HEK293 (cell line): ENCODE measurements around the gene OPALIN.

Source experiments
- CTCF ChIA-PET: fragments of 350-600 bp; formaldehyde crosslinking; extraction: SDS; loops from one replicate; lab custom pipeline; 2021; ENCODE audit warnings: antibody characterized with exemption; lab: Yijun Ruan, JAX
- POLR2A ChIA-PET: fragments of 300-600 bp; formaldehyde crosslinking; extraction: SDS; loops from one replicate; lab custom pipeline; 2020; ENCODE audit warnings: antibody characterized with exemption, inconsistent platforms; lab: Yijun Ruan, JAX
- H3K27ac ChIP-seq: fragments of 200-500 bp; sonication (Bioruptor generic); 2 replicates; pipeline ENCODE4 v1.5.1; 2014; ENCODE audit warnings: low read depth, low read length, control low read depth, inconsistent platforms; ENCODE audit errors: extremely low read depth
- H3K36me3 ChIP-seq, 2 experiments: fragments of 200-500 bp in 1 of 2; sonication (Bioruptor generic) in 1 of 2; 1 replicate in 1 of 2; 2 replicates in 1 of 2; pipeline ENCODE4 v1.5.1; 2014 to 2017; ENCODE audit warnings: inconsistent platforms in 2 of 2, low read length in 2 of 2; ENCODE audit not compliant: control insufficient read depth in 2 of 2, insufficient read depth in 1 of 2
- H3K4me1 ChIP-seq: fragments of 200-500 bp; sonication (Bioruptor generic); 2 replicates; pipeline ENCODE4 v1.5.1; 2014; ENCODE audit warnings: mild to moderate bottlenecking, low read length, inconsistent platforms; ENCODE audit not compliant: control insufficient read depth, insufficient read depth
- H3K4me3 ChIP-seq: 2 replicates; pipeline ENCODE4 v1.5.1; 2011; ENCODE audit warnings: low read depth, mild to moderate bottlenecking, control low read depth, low read length, moderate library complexity
- H3K9me3 ChIP-seq: fragments of 200-500 bp; sonication (Bioruptor generic); 2 replicates; pipeline ENCODE4 v1.5.1; 2014; ENCODE audit warnings: low read depth, low read length, inconsistent platforms; ENCODE audit not compliant: control insufficient read depth, insufficient read depth
- FEZF1 ChIP-seq: fragments of 450-650 bp; formaldehyde crosslinking; IDR thresholded peaks from 2 replicates; pipeline ENCODE4 v1.5.1; 2016; ENCODE audit warnings: missing biosample characterization, missing genetic modification characterization
- GLIS1 ChIP-seq: fragments of 450-650 bp; formaldehyde crosslinking; IDR thresholded peaks from 2 replicates; pipeline ENCODE4 v1.5.1; 2016; ENCODE audit warnings: missing biosample characterization, missing genetic modification characterization
- KLF1 ChIP-seq: fragments of 450-650 bp; formaldehyde crosslinking; IDR thresholded peaks from 2 replicates; pipeline ENCODE4 v1.5.1; 2016; ENCODE audit warnings: missing biosample characterization, missing genetic modification characterization
- PATZ1 ChIP-seq: fragments of 450-650 bp; formaldehyde crosslinking; IDR thresholded peaks from 2 replicates; pipeline ENCODE4 v1.5.1; 2016; ENCODE audit warnings: missing biosample characterization, missing genetic modification characterization
- PRDM4 ChIP-seq: fragments of 450-650 bp; formaldehyde crosslinking; IDR thresholded peaks from 2 replicates; pipeline ENCODE4 v1.5.1; 2017; ENCODE audit warnings: missing biosample characterization, missing genetic modification characterization
- PRDM6 ChIP-seq: fragments of 450-650 bp; formaldehyde crosslinking; IDR thresholded peaks from 2 replicates; pipeline ENCODE4 v1.5.1; 2017; ENCODE audit warnings: missing biosample characterization, missing genetic modification characterization
- SETDB1 ChIP-seq: IDR thresholded peaks from one replicate; pipeline ENCODE4 v1.6.1; 2017; ENCODE audit warnings: mild to moderate bottlenecking, low read length, moderate library complexity, mixed read lengths; ENCODE audit not compliant: insufficient read length
- YY1 ChIP-seq: fragments of 450-650 bp; formaldehyde crosslinking; IDR thresholded peaks from 2 replicates; pipeline ENCODE4 v1.5.1; 2018; ENCODE audit warnings: missing biosample characterization, missing genetic modification characterization
- YY2 ChIP-seq: fragments of 450-650 bp; formaldehyde crosslinking; IDR thresholded peaks from 2 replicates; pipeline ENCODE4 v1.5.1; 2016; ENCODE audit warnings: missing biosample characterization, missing genetic modification characterization
- ZBTB11 ChIP-seq: fragments of 450-650 bp; formaldehyde crosslinking; conservative IDR thresholded peaks from 2 replicates; pipeline ENCODE4 v1.5.1; 2016; ENCODE audit warnings: low read depth, missing biosample characterization, missing genetic modification characterization
- ZBTB48 ChIP-seq: fragments of 450-650 bp; formaldehyde crosslinking; IDR thresholded peaks from 2 replicates; pipeline ENCODE4 v1.5.1; 2016; ENCODE audit warnings: missing biosample characterization, missing genetic modification characterization
- ZFP3 ChIP-seq: fragments of 450-650 bp; formaldehyde crosslinking; IDR thresholded peaks from 2 replicates; pipeline ENCODE4 v1.5.1; 2016; ENCODE audit warnings: low read depth, missing biosample characterization, missing genetic modification characterization
- ZNF311 ChIP-seq: fragments of 450-650 bp; formaldehyde crosslinking; IDR thresholded peaks from 2 replicates; pipeline ENCODE4 v1.5.1; 2017; ENCODE audit warnings: missing biosample characterization, missing genetic modification characterization, borderline replicate concordance
- ZNF324 ChIP-seq: fragments of 450-650 bp; formaldehyde crosslinking; IDR thresholded peaks from 2 replicates; pipeline ENCODE4 v1.5.1; 2016; ENCODE audit warnings: missing biosample characterization, missing genetic modification characterization
- ZNF423 ChIP-seq: fragments of 450-650 bp; formaldehyde crosslinking; IDR thresholded peaks from 2 replicates; pipeline ENCODE4 v1.5.1; 2016; ENCODE audit warnings: missing biosample characterization, missing genetic modification characterization
- ZNF623 ChIP-seq: fragments of 450-650 bp; formaldehyde crosslinking; IDR thresholded peaks from 2 replicates; pipeline ENCODE4 v1.5.1; 2016; ENCODE audit warnings: missing biosample characterization, missing genetic modification characterization
- ZNF639 ChIP-seq: fragments of 450-650 bp; formaldehyde crosslinking; IDR thresholded peaks from 2 replicates; pipeline ENCODE4 v1.5.1; 2016; ENCODE audit warnings: missing biosample characterization, missing genetic modification characterization
- ZNF843 ChIP-seq: fragments of 450-650 bp; formaldehyde crosslinking; IDR thresholded peaks from 2 replicates; pipeline ENCODE4 v1.5.1; 2016; ENCODE audit warnings: missing biosample characterization, missing genetic modification characterization
- ZSCAN18 ChIP-seq: fragments of 450-650 bp; formaldehyde crosslinking; IDR thresholded peaks from 2 replicates; pipeline ENCODE4 v1.5.1; 2016; ENCODE audit warnings: missing biosample characterization, missing genetic modification characterization

OPALIN gene

GRCh38 chr10:96365571-96365970 lies 6.8 kb upstream of the OPALIN start:
- TF ChIP-seq PRDM4: no peak
- TF ChIP-seq ZNF639 (tag by site-specific recombination): no peak
- TF ChIP-seq ZNF843 (tag by site-specific recombination): no peak
- TF ChIP-seq ZNF623 (tag by site-specific recombination): no peak
- no peak for TF ChIP-seq ZFP3 (tag by site-specific recombination)
- TF ChIP-seq ZBTB11: no peak
- no peak for TF ChIP-seq ZNF324
- TF ChIP-seq GLIS1: no peak
- TF ChIP-seq ZBTB48 (tag by site-specific recombination): no peak
- TF ChIP-seq ZSCAN18: no peak
- TF ChIP-seq YY2 (tag by site-specific recombination): no peak
- no peak for TF ChIP-seq ZNF423 (tag by site-specific recombination)
- TF ChIP-seq PATZ1: no peak
- no peak for TF ChIP-seq KLF1 (tag by site-specific recombination)
- H3K4me1 ChIP-seq: no peaks in the 10 kb centered on the region
- no peak overlapping the region for H3K4me3 ChIP-seq
- H3K9me3 ChIP-seq: no peaks in the 10 kb centered on the region
- CTCF ChIA-PET: interaction anchor here (0.6 to 3.3 kb wide), 7 partner anchors 9 to 707 kb away, joined by 3 to 20 read pairs (median 5); no protein-coding TSS in a partner anchor
- H3K27ac ChIP-seq: no peak overlapping the region
- H3K36me3 ChIP-seq: no peaks in the 10 kb centered on the region
- POLR2A ChIA-PET: no interaction called here

GRCh38 chr10:96360766-96361165 lies 2.0 kb upstream of the OPALIN start:
- CTCF ChIA-PET: interaction anchor here (2.1 kb wide), 1 partner anchor 10 kb away, joined by 15 read pairs; no protein-coding TSS in a partner anchor
- no peaks in the 10 kb centered on the region for H3K4me1 ChIP-seq
- no peaks in the 10 kb centered on the region for H3K36me3 ChIP-seq
- POLR2A ChIA-PET: no interaction called here
- H3K9me3 ChIP-seq: no peaks in the 10 kb centered on the region
- H3K27ac ChIP-seq: no peak overlapping the region
- no peak overlapping the region for H3K4me3 ChIP-seq
- TF ChIP-seq SETDB1 (no peak), ZNF311 (tag by site-specific recombination) (no peak), FEZF1 (tag by site-specific recombination) (no peak), PATZ1 (no peak), PRDM6 (tag by site-specific recombination) (no peak), YY1 (tag by site-specific recombination) (no peak)
